HCT116 (cell line): ENCODE measurements around the gene KAT6B.

Experiments
- CTCF ChIP-seq, 3 experiments: fragments of 200-600 bp in 1 of 3; sonication (generic) in 1 of 3; IDR thresholded peaks in 2 of 3; conservative IDR thresholded peaks in 1 of 3; 2 replicates each; pipeline ENCODE4 v1.5.1; 2012 to 2017; ENCODE audit warnings: low read depth in 2 of 3, low read length in 2 of 3, antibody characterized with exemption in 1 of 3, borderline replicate concordance in 1 of 3, control low read depth in 1 of 3, mild to moderate bottlenecking in 1 of 3, mixed read lengths in 1 of 3, mixed run types in 1 of 3, moderate library complexity in 1 of 3; ENCODE audit not compliant: insufficient read depth in 1 of 3
- EGR1 ChIP-seq: IDR thresholded peaks from 2 replicates; pipeline ENCODE4 v1.6.1; 2012; ENCODE audit warnings: low read depth
- EZH2phosphoT487 ChIP-seq: fragments of 200-600 bp; IDR thresholded peaks from 2 replicates; pipeline ENCODE4 v1.6.1; 2018; ENCODE audit warnings: antibody characterized with exemption, borderline replicate concordance
- MAX ChIP-seq: IDR thresholded peaks from 2 replicates; pipeline ENCODE4 v1.6.1; 2012
- POLR2A ChIP-seq: IDR thresholded peaks from 2 replicates; pipeline ENCODE4 v1.7.0; 2011; ENCODE audit warnings: borderline replicate concordance; ENCODE audit not compliant: insufficient read depth, insufficient read length; ENCODE audit errors: extremely low read depth
- POLR2AphosphoS5 ChIP-seq: IDR thresholded peaks from 2 replicates; pipeline ENCODE4 v1.6.1; 2011; ENCODE audit warnings: mild to moderate bottlenecking, low read depth, low read length, moderate library complexity

GRCh38 chr10:74901867-74902450, 75.6 kb downstream of the KAT6B start:
- no peak for TF ChIP-seq CTCF (IDR thresholded peaks at IDR 0.05 in 2 of 3, conservative IDR thresholded peaks at IDR 0.05 in 1 of 3; ENCODE audit: borderline replicate concordance in 1 of 3, insufficient read depth in 1 of 3, low read depth in 2 of 3, low read length in 2 of 3)
- TF ChIP-seq POLR2AphosphoS5, result no peak
- TF ChIP-seq MAX, result no peak
- no peak for TF ChIP-seq POLR2A
- no peak for TF ChIP-seq EGR1
- TF ChIP-seq EZH2phosphoT487, result no peak
